HEK293 (cell line): Measurements from ENCODE around the gene NDFIP2.

Source experiments
- CTCF ChIP-seq: fragments of 450-650 bp; formaldehyde crosslinking; IDR thresholded peaks from 2 replicates; pipeline ENCODE4 v1.5.1; 2016; ENCODE audit warnings: missing biosample characterization, missing genetic modification characterization
- RBAK ChIP-seq: fragments of 450-650 bp; formaldehyde crosslinking; IDR thresholded peaks from 2 replicates; pipeline ENCODE4 v1.5.1; 2016; ENCODE audit warnings: missing biosample characterization, missing genetic modification characterization
- YY1 ChIP-seq: fragments of 450-650 bp; formaldehyde crosslinking; IDR thresholded peaks from 2 replicates; pipeline ENCODE4 v1.5.1; 2018; ENCODE audit warnings: missing biosample characterization, missing genetic modification characterization
- ZNF114 ChIP-seq: fragments of 450-650 bp; formaldehyde crosslinking; IDR thresholded peaks from 2 replicates; pipeline ENCODE4 v1.5.0; 2017; ENCODE audit warnings: missing biosample characterization, missing genetic modification characterization
- ZNF26 ChIP-seq: fragments of 450-650 bp; formaldehyde crosslinking; IDR thresholded peaks from 2 replicates; pipeline ENCODE4 v1.5.1; 2016; ENCODE audit warnings: missing biosample characterization, missing genetic modification characterization
- ZNF274 ChIP-seq, 2 experiments: fragments of 200-500 bp in 1 of 2; fragments of 450-650 bp in 1 of 2; sonication (Bioruptor generic) in 1 of 2; formaldehyde crosslinking in 1 of 2; IDR thresholded peaks; 2 replicates each; pipeline versions ENCODE4 v1.5.1 to v1.6.1; 2014 to 2016; ENCODE audit warnings: borderline replicate concordance in 1 of 2, inconsistent platforms in 1 of 2, low read length in 1 of 2, missing biosample characterization in 1 of 2, missing genetic modification characterization in 1 of 2
- ZNF362 ChIP-seq: fragments of 450-650 bp; formaldehyde crosslinking; IDR thresholded peaks from 2 replicates; pipeline ENCODE4 v1.5.1; 2016; ENCODE audit warnings: missing biosample characterization, missing genetic modification characterization
- ZNF571 ChIP-seq: fragments of 450-650 bp; formaldehyde crosslinking; IDR thresholded peaks from 2 replicates; pipeline ENCODE4 v1.5.0; 2017; ENCODE audit warnings: missing biosample characterization, missing genetic modification characterization
- ZSCAN30 ChIP-seq: fragments of 450-650 bp; IDR thresholded peaks from 2 replicates; pipeline ENCODE4 v1.5.1; 2018; ENCODE audit warnings: missing biosample characterization, mild to moderate bottlenecking, missing genetic modification characterization, moderate library complexity
- ZSCAN4 ChIP-seq: fragments of 450-650 bp; formaldehyde crosslinking; IDR thresholded peaks from 2 replicates; pipeline ENCODE4 v1.5.1; 2017; ENCODE audit warnings: missing biosample characterization, missing genetic modification characterization

GRCh38 chr13:79508224-79508961 lies 27.4 kb downstream of the NDFIP2 start:
- TF ChIP-seq CTCF (no peak), ZSCAN30 (tag by site-specific recombination) (no peak), ZNF274 (IDR thresholded peaks at IDR 0.05; ENCODE audit: low read length) (no peak), ZNF274 (tag by site-specific recombination; IDR thresholded peaks at IDR 0.05; ENCODE audit: borderline replicate concordance) (no peak), ZSCAN4 (no peak), RBAK (tag by site-specific recombination) (no peak), ZNF26 (tag by site-specific recombination) (no peak), ZNF114 (tag by site-specific recombination) (no peak), YY1 (tag by site-specific recombination) (no peak), ZNF362 (no peak), ZNF571 (no peak)
